CD4-positive, alpha-beta T cell treated with Interleukin-17A for 4 hours (primary cell): ENCODE data around the gene CHCHD6.

Experiments
- DNase-seq: peaks from one replicate; pipeline ENCODE4 v3.0.0-alpha.2; 2020; ENCODE audit warnings: mixed read lengths

Gene CHCHD6

GRCh38 chr3:126668450-126669401, 35.3 kb upstream of the CHCHD6 start:
- DNase-seq: no peak

- no peak for DNase-seq
Measured at GRCh38 chr3:126671521-126671920, 32.5 kb upstream of the CHCHD6 start.

- no peak for DNase-seq
Measured at GRCh38 chr3:126672340-126672739, 31.7 kb upstream of the CHCHD6 start.

- no peak for DNase-seq
Measured at GRCh38 chr3:126672741-126673140, 31.3 kb upstream of the CHCHD6 start.

GRCh38 chr3:126676919-126677705, 26.9 kb upstream of the CHCHD6 start:
- DNase-seq: no peak

- DNase-seq: no peak
Measured at GRCh38 chr3:126677862-126678503, 26.1 kb upstream of the CHCHD6 start.

GRCh38 chr3:126678693-126679317, 25.2 kb upstream of the CHCHD6 start:
- no peak for DNase-seq

- peak; percentile 81 for DNase-seq
Measured at GRCh38 chr3:126679318-126679751, 24.7 kb upstream of the CHCHD6 start.

- no peak for DNase-seq
Measured at GRCh38 chr3:126679831-126680666, 24.0 kb upstream of the CHCHD6 start.

- DNase-seq: no peak
Measured at GRCh38 chr3:126680667-126681055, 23.4 kb upstream of the CHCHD6 start.

GRCh38 chr3:126682009-126682408, 22.0 kb upstream of the CHCHD6 start:
- no peak for DNase-seq

GRCh38 chr3:126683069-126683468, 21.0 kb upstream of the CHCHD6 start:
- DNase-seq: no peak

- DNase-seq: no peak
Measured at GRCh38 chr3:126684218-126684751, 19.8 kb upstream of the CHCHD6 start.

- DNase-seq: no peak
Measured at GRCh38 chr3:126685021-126685420, 19.0 kb upstream of the CHCHD6 start.

GRCh38 chr3:126685493-126685892, 18.5 kb upstream of the CHCHD6 start:
- no peak for DNase-seq

- DNase-seq: no peak
Measured at GRCh38 chr3:126691765-126692164, 12.3 kb upstream of the CHCHD6 start.

GRCh38 chr3:126692858-126693257, 11.2 kb upstream of the CHCHD6 start:
- DNase-seq: no peak

- no peak for DNase-seq
Measured at GRCh38 chr3:126693921-126694320, 10.1 kb upstream of the CHCHD6 start.

GRCh38 chr3:126696701-126697267, 7.3 kb upstream of the CHCHD6 start:
- no peak for DNase-seq

GRCh38 chr3:126699011-126699410, 5.0 kb upstream of the CHCHD6 start:
- no peak for DNase-seq
